Measurements from ENCODE around the gene DPYSL4.

The DPYSL4 gene

DNA sequence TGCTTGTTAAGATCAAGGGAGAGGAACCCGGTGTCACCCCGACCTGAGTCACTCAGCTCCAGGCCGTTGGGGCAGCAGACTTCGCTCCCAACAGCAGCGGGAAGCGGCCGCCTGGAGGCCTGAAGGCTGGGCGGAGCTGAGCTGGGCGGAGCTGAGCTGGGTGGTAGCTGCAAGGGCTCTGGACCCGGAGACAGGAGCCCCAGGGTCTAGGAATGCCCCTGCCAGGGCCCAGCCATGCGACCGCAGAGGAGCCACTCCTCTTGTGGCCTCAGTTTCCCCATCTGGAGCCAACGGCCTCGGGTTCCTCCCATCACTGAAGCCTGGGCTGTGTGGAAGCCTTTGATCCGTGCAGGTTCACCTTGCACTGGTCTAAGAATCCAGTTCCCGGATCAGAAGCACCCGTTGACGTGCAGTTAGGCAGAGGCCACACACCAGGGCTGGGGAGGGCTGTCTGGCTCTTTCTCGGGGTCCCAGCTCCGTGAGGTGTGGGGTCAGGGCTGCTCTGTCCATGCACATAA lies 21.9 kb upstream of the DPYSL4 start:
- DNase-seq: no peak

DNA sequence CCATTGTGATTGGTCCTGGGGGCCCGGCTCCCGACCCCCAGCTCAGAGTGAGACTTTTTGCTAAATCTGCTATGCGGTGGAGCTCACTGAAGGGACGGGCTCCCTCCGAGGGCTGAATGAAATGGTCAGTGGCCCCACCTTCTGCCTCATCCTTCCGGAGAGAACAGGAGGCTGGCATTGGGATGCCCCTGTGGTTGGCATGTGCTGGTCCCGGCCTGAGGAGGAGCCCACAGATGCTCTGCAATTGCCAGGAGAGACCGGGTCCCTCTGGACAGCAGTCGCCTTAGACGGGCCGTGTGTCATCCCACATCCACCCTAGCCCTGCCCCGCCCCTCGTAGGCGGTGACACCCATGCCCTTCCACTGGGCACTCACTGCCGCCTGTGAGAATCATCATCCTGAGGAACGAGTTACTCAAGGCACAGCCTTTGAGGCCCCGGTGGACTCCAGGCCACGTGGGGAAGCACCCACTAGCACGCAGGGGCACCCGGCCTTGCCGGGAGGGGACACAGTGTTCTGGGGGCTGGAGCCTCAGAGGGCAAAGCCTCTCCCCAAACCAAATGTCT lies 21.2 kb upstream of the DPYSL4 start:
- no peak for DNase-seq

DNA sequence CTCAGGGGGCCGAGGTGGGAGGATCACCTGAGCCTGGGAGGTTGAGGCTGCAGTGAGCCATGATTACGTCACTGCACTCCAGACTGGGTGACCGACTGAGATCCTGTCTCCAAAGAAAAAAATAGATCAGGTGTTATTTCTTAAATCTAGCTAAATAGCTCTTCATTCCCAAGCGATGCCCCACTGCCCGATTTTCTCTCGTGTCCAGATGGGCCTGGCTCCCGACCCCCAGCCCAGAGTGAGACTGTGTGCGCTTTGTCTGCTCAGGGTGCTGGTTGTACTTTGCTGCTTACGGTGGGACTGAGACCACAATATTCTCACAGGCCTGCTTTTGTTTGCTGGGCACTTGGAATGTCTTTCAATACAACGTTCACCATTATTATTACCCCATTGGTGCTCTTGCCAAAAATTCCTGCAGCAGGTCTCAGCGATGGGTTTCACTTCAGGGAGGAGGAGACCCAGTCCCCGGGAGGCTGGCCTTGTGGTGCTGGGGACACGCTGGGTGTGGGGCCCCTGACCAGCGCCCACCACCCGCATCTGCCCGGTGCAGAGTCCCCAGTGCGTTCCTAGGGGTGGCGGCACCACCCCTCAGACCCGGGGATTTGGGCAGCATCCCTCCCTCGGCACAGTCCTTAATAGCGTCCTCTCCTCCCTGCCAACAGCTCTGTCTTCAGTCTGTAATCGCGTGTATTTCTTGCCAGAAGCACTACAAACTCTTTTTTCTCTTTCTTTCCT lies 20.4 kb upstream of the DPYSL4 start:
- no peak for DNase-seq

DNA sequence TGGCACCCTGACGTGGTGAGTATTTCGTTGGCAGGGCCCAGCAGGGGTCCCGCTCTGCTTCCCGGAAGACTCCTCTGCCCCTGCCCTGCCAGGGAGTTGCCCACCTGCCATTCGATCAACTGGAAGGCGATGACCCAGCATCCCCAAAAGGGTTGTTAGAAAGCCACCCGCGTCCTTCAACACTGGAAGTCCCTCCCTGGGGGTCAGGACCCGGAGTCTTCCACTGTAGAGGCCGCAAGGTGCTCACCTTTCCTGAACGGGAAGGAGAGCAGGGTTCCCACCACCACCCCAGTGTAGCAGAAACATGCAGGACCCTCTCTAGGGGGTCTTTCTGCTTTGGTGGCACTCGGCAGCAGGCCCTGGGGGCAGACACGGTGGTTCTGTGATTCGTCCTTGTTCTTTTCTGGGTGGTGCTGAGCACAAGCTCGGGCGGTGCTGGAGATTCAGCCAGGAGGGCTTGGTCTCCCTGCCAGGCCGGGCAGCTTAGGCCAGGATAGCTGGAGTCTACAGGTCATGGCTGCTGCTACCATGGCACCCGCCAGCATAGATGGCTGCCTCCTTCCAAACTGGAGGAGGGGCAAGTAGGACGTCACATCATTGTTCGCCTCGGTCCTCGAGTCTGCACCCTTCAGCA lies 19.6 kb upstream of the DPYSL4 start:
- no peak for DNase-seq

DNA sequence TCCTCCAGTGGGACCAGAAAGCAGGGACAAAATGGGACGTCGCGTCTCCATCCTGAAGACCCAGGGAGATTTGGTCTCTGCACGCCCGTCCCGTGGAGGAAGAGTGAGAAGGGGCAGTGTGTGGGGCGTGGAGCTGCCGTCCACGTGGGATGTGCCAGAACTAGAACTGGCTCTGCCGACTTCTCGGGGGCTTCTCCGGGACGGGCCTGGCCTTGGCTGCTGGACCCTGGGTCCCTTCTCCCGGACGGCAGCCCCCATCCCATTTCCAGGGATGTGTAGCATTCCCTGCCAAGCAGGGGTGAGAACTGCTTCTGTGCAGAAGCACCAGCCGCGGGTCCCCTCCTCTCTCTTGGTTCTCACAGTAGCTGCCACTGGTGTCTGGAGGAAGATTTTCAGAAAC lies 18.8 kb upstream of the DPYSL4 start:
- no peak for DNase-seq

DNA sequence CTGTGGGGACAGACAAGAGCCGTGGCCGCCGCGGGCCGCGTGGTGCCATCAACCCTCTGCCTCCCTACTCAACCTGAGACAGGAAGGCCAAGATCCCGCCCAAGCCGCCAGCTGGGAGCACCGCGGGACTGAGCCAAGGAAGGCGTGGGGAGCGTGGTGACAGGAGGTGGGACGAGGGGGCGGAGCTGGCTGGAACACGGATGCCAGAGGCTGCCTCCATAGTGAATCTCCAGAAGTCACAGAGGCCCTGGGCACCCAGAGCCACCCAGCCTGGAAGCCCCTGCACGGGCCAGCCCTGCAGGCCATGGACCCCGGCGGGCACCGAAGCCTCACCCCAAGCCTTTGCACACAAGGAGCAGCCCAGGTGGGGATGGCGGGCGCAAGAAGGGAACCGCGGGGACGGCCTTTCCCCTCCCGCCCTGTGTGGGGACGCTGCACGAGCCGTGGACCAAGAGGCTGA lies 18.1 kb upstream of the DPYSL4 start:
- no peak for DNase-seq

DNA sequence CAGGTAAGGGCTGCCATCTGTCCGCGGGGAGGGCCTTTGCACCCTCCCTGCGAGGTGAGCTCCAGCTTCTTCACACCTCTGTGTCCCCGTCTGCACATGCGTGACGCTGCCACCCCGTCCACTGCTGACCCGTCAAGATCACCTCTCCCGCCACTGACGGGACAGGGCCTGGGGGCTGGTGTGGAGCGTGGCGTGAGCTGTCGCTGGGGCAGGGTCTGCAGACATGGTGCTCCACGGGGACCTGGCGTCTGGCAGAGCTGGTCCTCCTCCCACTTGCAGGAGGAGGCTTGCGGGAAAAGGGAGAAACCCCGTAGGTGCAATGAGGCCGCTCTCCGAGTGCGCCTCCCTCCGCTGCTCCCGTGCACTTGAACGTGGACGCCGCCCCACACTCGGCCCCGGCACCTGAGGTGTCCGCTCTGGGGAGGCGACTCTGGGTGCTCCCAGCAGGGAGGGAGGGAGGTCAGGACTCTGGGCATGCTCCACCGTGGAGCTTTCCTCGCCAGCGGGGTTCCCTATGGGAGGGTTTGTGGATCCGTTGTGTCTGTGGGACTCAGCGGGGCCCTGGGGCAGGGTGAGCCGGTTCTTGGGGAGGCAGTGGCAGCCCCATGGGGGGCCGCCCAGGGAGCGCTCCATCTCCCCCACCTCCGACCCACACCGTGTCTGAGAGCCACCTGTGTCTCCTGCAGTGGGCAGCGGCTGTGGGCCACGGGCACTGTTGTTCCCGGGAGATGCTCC lies 17.6 kb upstream of the DPYSL4 start:
- DNase-seq: no peak

DNA sequence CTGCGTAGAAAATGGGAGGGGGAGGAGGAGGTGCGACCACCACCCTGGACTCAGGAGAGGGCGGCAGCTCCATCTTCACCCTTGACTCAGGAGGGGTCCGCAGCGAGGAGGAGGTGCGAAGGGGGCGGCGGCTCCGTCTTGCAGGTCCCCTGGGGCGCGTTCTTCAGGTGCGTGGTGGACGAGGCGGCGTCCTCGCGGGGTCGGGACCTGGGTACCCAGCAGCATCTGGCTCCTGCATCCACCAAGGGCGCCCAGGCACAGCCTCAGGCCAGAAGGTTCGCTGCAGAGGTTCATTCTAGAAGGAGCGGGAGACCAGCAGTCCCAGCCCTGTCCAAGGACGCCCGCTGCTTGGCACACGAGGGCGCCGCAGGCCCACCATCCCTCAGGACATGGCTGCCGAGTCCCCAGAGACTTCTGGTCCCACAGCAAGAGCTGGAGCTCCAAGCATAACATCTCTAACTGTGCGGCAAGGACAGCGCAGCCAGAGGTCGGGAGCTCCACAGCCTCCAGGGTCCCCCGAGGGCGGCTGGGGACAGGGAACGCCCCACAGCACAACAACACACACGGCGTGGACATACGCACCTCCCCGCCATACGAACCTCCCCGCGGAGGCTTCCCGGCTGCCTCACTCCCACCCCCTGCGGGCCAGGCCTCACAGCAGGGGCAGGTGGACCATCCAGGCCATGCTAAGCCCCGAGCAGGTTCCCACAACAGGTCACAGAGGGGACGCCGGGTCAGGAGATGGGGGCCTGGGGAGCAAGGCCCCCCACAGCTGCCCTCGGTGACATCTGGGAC lies 16.8 kb upstream of the DPYSL4 start:
- DNase-seq: no peak

DNA sequence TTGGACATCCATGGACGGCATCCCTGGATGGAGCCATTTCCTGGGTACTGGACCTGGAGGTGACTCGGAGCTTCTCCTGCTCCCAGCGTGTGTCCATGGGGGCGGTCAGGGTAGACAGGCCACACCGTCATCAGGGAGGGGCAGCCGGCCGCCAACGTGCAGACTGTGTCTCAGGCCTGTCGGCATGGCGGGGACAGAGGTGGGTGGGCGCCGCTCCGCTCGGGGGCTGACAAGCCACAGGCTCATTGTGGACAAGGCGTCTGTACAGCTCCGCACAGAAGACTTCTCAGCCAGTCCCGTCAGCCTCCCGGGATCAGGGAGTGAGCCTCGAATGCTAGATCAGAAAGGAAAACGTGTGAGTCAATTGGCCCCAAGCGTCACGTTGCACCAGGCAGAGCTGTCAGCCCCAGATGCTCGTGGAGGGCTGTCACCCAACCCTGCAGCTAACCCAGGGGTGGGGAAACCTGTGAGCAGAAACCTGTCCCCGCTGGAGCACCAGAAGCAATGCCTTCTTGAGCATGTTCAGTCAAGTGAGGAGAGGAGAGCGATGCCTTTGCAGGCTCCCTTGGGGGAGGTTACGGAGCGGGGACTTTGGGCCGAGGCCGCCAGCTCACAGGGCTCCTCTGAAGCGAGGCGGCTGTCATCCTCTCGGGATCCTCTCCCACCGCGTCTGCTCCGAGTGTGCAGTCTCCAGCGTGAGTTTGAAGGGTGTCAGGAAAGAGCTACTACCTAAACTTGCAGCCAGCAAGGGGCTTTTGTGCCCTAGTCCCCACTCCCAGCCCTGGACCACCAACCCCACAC lies 16.0 kb upstream of the DPYSL4 start:
- no peak for DNase-seq

DNA sequence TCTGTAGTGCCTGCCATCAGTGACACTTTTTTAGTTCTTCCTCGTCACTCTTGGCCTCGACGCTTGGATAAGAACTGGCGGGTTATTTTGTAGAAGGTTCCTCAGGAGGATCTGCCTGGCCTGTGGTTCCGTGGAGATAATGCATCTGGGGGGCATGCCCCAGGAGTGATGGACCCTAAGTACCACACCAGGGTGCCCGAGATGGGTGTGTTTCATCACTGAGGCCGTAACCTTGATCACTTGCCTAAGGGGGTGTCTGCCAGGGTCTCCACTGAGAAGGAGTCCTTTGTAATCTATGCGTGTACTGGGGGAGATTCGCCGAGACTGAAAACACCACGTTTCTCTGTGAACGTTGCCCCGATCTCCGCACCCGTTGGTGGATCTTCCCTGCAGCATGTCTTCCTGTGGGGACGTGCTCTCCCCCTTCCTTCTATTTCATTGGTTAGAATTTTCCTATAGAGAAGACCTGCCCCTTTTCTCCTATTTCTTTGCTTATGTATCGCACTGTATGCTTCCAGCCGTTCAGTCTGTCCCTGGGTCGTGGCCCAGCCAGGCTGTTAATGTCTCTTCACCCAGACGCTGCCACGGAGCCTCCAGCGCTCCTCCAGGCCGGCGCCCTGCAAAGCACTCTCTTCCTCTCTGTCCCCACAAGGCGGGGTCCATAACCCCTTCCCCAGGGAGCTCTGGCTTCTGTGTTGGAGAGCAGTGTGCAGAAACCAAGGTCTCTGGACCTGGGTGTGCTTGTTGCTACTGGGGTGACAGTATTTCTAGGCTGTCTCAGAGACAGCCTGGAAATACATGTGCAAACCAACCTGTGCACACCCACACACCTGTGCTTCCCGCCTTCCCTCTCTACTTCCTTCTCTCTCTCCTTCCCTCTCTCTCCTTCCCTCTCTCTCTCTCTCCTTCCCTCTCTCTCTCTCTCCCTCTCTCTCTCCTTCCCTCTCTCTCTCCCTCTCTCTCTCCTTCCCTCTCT lies 14.4 kb upstream of the DPYSL4 start:
- DNase-seq: no peak

DNA sequence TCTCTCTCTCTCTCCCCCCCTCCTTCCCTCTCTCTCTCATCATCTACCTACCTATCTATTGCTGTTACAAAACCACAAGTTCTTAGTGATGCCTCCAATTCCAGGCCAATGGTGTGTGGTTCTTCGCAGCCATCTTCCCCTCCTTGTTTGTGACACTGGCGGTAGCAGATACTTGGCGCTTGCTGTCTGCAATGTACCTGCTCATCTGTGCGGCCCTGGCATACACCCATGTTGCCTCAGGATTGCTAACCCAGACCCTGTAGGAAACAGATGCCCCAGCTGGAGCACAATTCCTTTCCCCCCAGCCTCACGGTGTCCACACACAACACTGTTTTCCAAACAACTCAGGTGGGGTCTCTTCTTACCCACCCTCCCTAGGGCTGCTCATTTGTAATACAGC lies 13.6 kb upstream of the DPYSL4 start:
- no peak for DNase-seq

DNA sequence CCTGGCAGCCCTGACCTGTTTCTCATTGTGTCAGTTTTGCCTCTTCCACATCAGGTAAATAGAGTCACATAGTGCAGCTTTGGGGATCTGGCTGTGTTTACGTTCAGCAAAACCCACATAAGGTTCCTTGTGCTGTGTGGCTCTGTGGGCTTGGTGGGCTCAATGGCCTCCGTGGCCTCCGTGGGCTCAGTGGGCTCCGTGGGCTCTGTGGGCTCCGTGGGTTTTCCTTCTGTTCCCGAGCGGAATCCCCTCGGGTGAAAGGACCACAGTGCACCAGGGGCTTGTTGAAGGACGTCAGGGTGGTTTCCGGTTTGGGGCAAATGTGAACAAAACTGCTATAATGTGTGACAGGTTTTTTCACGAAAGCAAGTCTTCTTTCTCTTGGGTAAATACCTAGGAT lies 12.5 kb upstream of the DPYSL4 start:
- no peak for DNase-seq

DNA sequence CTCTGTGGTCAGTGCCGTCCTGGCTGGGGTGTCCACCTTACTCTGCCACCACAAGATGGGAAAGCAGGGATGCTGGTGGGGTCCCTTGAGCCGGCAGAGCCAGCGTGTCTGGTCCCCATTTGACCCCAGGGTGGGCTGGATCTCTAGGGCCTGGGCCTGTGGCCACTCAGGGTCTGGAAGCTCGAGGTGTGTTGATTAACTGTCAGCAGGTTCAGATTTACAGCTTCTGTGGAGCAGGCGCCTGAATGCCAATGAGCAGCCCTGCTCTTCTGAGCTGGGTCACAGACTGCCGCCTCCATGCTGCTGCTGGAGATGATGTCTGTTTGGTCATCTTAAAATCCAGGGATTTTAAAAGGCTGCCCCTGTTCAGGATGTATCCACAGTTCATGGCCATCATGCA lies 11.3 kb upstream of the DPYSL4 start:
- no peak for DNase-seq

DNA sequence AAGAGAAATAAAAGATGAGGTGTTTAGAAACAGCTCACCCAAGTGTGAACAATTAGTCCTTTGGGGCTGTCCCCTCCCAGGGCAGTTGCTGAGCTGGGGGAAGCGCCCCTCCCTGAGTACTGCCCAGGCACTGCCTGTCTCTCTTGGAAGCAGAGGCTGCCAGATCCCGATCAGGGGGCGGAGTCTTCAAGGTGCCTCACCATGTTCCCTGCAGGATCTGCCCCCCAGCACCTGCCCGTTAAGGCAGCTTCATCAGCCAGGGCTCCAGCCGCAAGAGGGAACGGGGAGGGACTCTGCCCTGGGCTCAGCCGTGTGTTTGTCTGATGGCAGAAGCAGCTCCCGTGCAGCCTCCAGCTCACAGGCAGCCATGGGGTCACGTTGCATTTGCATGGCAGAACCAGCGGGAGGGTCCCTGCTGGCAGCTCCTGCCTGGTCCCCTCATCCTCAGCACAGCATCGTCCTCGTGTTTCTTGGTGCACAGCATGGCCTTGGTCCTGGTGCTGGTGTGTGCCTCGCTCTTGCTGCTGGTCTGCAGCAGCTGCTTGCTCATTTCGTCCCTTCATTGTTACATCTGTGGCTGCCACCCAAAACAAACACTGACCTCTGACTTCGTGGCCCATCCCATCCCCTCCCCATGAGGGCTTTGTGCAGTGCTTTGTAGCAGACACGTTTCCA lies 10.7 kb upstream of the DPYSL4 start:
- no peak for DNase-seq

DNA sequence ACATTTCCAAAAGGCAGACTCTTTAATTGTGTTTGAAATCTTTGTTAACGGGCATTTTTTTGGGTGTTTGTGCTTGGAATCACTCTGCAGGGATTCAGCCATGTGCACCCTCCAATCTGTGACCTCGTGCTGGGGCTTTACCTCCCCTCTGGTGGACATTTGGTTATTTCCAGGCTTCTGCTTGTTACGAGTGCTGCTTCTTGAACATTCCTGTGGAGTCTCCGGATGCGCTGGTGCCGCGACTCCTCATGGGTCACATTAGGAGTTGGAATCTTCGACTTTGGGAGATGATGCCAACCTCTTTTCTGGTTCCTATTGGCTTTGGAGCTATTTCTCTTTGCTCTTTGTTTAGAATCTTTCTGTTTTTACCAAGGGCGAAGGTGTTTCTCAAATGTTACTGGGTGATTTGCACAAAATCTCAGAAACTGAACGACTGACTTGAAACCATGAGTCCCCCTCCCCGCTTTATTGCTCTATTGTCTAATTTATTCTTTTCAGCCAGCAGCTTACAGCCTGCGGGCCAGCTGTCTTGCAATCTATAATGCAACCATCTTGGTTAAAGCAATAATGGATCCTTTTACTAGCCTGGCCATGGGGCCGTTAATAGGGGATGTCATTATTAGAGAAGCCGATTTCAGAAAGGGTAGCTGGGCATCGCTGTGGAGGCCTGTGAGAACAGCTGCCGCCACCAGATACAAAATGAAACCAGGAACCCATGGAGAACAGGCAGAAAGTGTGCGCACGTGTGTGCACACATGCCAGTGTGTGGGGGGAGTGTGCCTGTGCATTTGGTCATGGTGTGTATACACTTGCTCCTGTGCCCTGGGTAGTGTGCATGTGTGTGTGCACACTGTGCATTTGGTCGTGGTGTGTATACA lies 9.9 kb upstream of the DPYSL4 start:
- DNase-seq: no peak

DNA sequence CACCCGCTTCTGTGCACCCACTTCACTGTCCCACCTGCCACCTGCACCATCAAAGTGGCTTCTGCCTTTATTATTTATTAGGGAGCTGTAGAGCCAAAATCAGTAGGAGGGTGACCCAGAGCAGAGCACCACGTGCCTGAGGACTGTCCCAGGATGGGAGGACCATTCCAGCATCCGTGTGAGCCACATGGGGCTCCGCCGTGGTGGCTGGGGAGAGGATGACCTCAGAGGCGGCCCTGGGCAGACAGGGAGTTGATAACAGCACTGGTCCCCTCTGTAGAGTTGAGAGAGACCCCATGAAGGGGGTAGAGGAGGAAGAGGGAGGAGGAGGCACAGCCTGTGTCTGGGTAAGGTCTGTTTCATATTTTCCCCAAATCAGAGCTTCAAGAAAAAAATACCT lies 8.7 kb upstream of the DPYSL4 start:
- DNase-seq: no peak

DNA sequence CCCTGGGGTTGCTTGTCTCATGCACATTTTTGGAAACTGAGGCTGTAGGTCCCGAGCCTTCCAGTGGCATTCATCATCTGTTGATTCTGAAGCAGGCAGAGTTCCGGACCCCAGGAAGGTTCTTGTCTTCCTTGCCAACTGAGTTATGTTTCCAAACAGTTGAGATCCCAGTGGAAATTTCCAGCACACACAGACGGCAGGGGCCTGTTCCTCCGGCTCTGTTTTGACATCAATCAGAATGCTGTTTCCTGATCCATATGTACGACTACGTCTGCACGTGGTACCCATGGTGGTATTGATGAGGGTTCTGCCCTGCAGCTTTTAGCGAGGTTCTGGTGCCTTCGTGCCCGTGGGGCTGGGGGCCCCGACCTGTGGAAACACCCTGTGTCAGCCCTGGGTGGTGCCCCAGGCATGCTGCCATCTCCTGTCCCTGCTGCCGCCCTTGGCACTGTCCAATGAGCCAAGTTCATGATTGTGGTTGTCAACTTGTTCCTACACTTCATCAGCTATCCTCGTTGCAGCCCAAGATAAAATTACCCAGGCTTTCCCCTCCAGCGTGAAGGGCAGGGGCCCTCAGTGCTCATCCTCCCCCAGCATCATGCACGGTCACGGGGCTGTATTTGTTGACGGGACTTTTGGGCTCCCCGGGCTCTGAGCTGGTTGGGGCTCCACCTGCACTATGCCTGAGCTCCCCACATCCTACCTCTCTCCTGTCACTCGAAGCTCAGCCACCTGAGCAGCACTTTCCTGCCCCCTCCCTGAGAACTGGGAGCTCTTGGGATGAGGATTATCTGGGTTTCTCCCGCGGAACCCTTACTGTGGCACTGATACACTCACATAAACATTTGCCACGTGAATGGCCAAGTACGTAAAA lies 7.8 kb upstream of the DPYSL4 start:
- DNase-seq: no peak
